Measurements from ENCODE around the gene ZNF599.

ZNF599 gene

GRCh38 chr19:34744896-34745690 lies 27.9 kb downstream of the ZNF599 start:
- no peak for DNase-seq (ENCODE audit: low read depth)

GRCh38 chr19:34734537-34735103 lies 38.4 kb downstream of the ZNF599 start:
- no peak for DNase-seq (ENCODE audit: low read depth)

GRCh38 chr19:34733746-34734536 lies 39.1 kb downstream of the ZNF599 start, which contains the start of gene ZNF181:
Gene ZNF181 (plus strand): TSS chr19:34734243. CDS start chr19:34735038, 795 bp downstream.
- peak; percentile 79 for DNase-seq (ENCODE audit: low read depth)

GRCh38 chr19:34733266-34733745 lies 39.7 kb downstream of the ZNF599 start:
- DNase-seq (ENCODE audit: low read depth): no peak

- no peak for DNase-seq (ENCODE audit: low read depth)
These were observed 40.3 kb downstream of the ZNF599 start for GRCh38 chr19:34732612-34733211.

- DNase-seq (ENCODE audit: low read depth): no peak
These were observed 41.1 kb downstream of the ZNF599 start for GRCh38 chr19:34731964-34732363.

GRCh38 chr19:34731019-34731829 lies 41.8 kb downstream of the ZNF599 start:
- DNase-seq (ENCODE audit: low read depth): no peak

GRCh38 chr19:34725400-34725799 lies 47.6 kb downstream of the ZNF599 start:
- DNase-seq (ENCODE audit: low read depth): no peak

GRCh38 chr19:34722353-34722752 lies 50.7 kb downstream of the ZNF599 start:
- no peak for DNase-seq (ENCODE audit: low read depth)

GRCh38 chr19:34715357-34715756 lies 57.7 kb downstream of the ZNF599 start:
- no peak for DNase-seq (ENCODE audit: low read depth)

- DNase-seq (ENCODE audit: low read depth): no peak
These were observed 59.8 kb downstream of the ZNF599 start for GRCh38 chr19:34713262-34713637.

GRCh38 chr19:34712395-34713261 lies 60.4 kb downstream of the ZNF599 start:
- peak; percentile 54 for DNase-seq (ENCODE audit: low read depth)

- DNase-seq (ENCODE audit: low read depth): no peak
These were observed 61.1 kb downstream of the ZNF599 start for GRCh38 chr19:34711890-34712289.

Measured in GM04504 (cell line).